ENCODE measurements around the gene CLOCK. TPM values are rescaled to one million over a fixed set of nuclear protein-coding genes. Genes with fewer than 3 reads are reported as not detected.

Gene CLOCK
- total RNA-seq, 1 donor from 2014 or later, result 35.9 TPM

GRCh38 chr4:55571806-55572205 lies 25.1 kb upstream of the CLOCK start:
- no peak overlapping the region for H3K4me2 ChIP-seq
- H3K9ac ChIP-seq, result no peak overlapping the region
- H3K27ac Mint-ChIP-seq, result no peak overlapping the region
- peaks cover 15% of the 10 kb centered on the region for H3K9me3 ChIP-seq (ENCODE audit: low read depth)
- no peaks in the 10 kb centered on the region for H3K4me1 ChIP-seq
- H4K20me1 ChIP-seq (ENCODE audit: low read depth), result no peaks in the 10 kb centered on the region
- H3K27me3 ChIP-seq, result no peaks in the 10 kb centered on the region
- no peaks in the 10 kb centered on the region for H3K4me1 Mint-ChIP-seq
- H3K27me3 Mint-ChIP-seq (ENCODE audit: insufficient read depth, low read depth), result peaks cover 2% of the 10 kb centered on the region
- DNase-seq (ENCODE audit: low spot score), result no peak
- peaks cover 6% of the 10 kb centered on the region for H3K36me3 Mint-ChIP-seq
- H3K4me3 Mint-ChIP-seq, result no peak overlapping the region
- no peaks in the 10 kb centered on the region for H3F3A ChIP-seq (ENCODE audit: low read depth)
- H3K79me2 ChIP-seq (ENCODE audit: low read depth), result no peaks in the 10 kb centered on the region
- no peak overlapping the region for H3K27ac ChIP-seq
- TF ChIP-seq, protein P1, sequence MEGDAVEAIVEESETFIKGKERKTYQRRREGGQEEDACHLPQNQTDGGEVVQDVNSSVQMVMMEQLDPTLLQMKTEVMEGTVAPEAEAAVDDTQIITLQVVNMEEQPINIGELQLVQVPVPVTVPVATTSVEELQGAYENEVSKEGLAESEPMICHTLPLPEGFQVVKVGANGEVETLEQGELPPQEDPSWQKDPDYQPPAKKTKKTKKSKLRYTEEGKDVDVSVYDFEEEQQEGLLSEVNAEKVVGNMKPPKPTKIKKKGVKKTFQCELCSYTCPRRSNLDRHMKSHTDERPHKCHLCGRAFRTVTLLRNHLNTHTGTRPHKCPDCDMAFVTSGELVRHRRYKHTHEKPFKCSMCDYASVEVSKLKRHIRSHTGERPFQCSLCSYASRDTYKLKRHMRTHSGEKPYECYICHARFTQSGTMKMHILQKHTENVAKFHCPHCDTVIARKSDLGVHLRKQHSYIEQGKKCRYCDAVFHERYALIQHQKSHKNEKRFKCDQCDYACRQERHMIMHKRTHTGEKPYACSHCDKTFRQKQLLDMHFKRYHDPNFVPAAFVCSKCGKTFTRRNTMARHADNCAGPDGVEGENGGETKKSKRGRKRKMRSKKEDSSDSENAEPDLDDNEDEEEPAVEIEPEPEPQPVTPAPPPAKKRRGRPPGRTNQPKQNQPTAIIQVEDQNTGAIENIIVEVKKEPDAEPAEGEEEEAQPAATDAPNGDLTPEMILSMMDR (IDR thresholded peaks at IDR 0.05), result no peak
- TF ChIP-seq EZH2 (IDR thresholded peaks at IDR 0.05) (no peak), EZH2phosphoT487 (IDR thresholded peaks at IDR 0.05) (no peak)
- H3K4me3 ChIP-seq, result no peak overlapping the region
- H3K9me3 Mint-ChIP-seq, result peaks cover 13% of the 10 kb centered on the region
- H2AFZ ChIP-seq (replicated peaks), result no peak overlapping the region
- H3K36me3 ChIP-seq, result no peaks in the 10 kb centered on the region

- H3K4me1 Mint-ChIP-seq, result no peaks in the 10 kb centered on the region
- no peak for DNase-seq (ENCODE audit: low spot score)
- Histone ChIP-seq H3K9ac (no peak overlapping the region), H3K9me3 (ENCODE audit: low read depth) (no peaks in the 10 kb centered on the region), H3K79me2 (ENCODE audit: low read depth) (no peaks in the 10 kb centered on the region), H2AFZ (replicated peaks) (no peak overlapping the region), H3K27ac (no peak overlapping the region), H3K4me1 (no peaks in the 10 kb centered on the region), H3K27me3 (no peaks in the 10 kb centered on the region), H4K20me1 (ENCODE audit: low read depth) (no peaks in the 10 kb centered on the region), H3K4me3 (no peak overlapping the region), H3K36me3 (no peaks in the 10 kb centered on the region), H3K4me2 (no peak overlapping the region), H3F3A (ENCODE audit: low read depth) (no peaks in the 10 kb centered on the region)
- H3K9me3 Mint-ChIP-seq, result peaks cover 2% of the 10 kb centered on the region
- H3K27me3 Mint-ChIP-seq (ENCODE audit: insufficient read depth, low read depth), result no peaks in the 10 kb centered on the region
- H3K4me3 Mint-ChIP-seq, result no peak overlapping the region
- H3K36me3 Mint-ChIP-seq, result no peaks in the 10 kb centered on the region
- no peak overlapping the region for H3K27ac Mint-ChIP-seq
- TF ChIP-seq, protein P1 (IDR thresholded peaks at IDR 0.05), result no peak
- TF ChIP-seq EZH2phosphoT487 (IDR thresholded peaks at IDR 0.05) (no peak), EZH2 (IDR thresholded peaks at IDR 0.05) (no peak)
Observed at GRCh38 chr4:55568905-55569504, 22.3 kb upstream of the CLOCK start.

GRCh38 chr4:55561889-55562288 lies 15.2 kb upstream of the CLOCK start:
- no peak overlapping the region for H3K4me3 Mint-ChIP-seq

More at GRCh38 chr4:55561889-55562288, 15.2 kb upstream of the CLOCK start:
- no peak overlapping the region for H3K9ac ChIP-seq
- no peak overlapping the region for H3K4me3 ChIP-seq
- no peaks in the 10 kb centered on the region for H3F3A ChIP-seq (ENCODE audit: low read depth)
- H3K27me3 Mint-ChIP-seq (ENCODE audit: insufficient read depth, low read depth), result no peaks in the 10 kb centered on the region
- no peaks in the 10 kb centered on the region for H3K9me3 ChIP-seq (ENCODE audit: low read depth)
- no peaks in the 10 kb centered on the region for H3K9me3 Mint-ChIP-seq
- no peaks in the 10 kb centered on the region for H3K36me3 Mint-ChIP-seq
- H2AFZ ChIP-seq (replicated peaks), result no peak overlapping the region
- H3K27ac Mint-ChIP-seq, result no peak overlapping the region
- H4K20me1 ChIP-seq (ENCODE audit: low read depth), result no peaks in the 10 kb centered on the region
- H3K27me3 ChIP-seq, result no peaks in the 10 kb centered on the region
- H3K27ac ChIP-seq, result no peak overlapping the region
- no peaks in the 10 kb centered on the region for H3K4me1 ChIP-seq
- no peak overlapping the region for H3K4me2 ChIP-seq
- TF ChIP-seq EZH2 (IDR thresholded peaks at IDR 0.05) (no peak), EZH2phosphoT487 (IDR thresholded peaks at IDR 0.05) (no peak)
- TF ChIP-seq, protein P1 (IDR thresholded peaks at IDR 0.05), result no peak
- no peak for DNase-seq (ENCODE audit: low spot score)
- no peaks in the 10 kb centered on the region for H3K36me3 ChIP-seq
- H3K79me2 ChIP-seq (ENCODE audit: low read depth), result no peaks in the 10 kb centered on the region
- no peaks in the 10 kb centered on the region for H3K4me1 Mint-ChIP-seq

Measured in neural progenitor cell (in vitro differentiated cells).